ENCODE data around the gene MKLN1. TPM values are rescaled to one million over a fixed set of nuclear protein-coding genes. Genes with fewer than 3 reads are reported as not detected.

Gene MKLN1
- total and polyA plus RNA-seq, 4 donors = 7.1 to 48.4 (median 25.5) TPM

DNA sequence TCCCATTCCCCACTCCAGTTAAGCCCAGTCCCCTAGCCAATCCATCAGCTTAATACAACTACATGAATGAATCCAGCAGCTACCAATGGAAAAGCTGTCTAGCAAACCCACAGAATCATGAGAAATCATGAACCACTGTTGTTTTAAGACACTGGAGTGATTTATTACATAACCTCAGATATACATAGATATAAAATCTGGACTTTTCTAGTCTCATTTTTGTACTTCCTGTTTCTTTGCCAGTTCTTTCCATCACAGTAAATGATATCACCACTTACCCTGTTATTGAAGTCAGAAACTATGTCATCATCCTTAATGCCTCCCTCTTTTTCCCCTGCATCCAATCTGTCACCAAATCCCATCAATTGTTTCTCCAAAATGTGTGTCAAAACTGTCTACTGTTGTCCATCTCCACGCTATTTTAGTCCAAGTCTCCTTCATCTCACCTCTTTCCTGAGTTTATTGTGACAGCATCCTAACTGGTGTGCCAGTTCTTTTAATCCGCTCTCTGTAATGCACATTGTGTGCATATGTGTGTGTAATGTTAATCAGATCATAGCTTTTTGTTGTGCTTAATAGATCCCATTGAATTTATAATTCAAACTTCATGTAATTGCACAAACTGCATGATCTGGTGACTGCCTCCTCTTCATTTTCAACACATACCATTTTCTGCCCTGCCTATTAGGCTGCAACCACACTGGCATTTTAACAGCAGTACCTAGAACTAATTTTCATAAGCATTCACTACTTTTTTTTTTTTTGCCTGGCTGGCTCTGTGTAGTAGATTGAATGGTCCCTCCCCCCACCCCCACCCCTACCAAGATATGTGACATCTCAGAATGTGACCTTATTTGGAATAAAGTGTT lies 56.0 kb downstream of the MKLN1 start (continued):
- no peak for TF ChIP-seq NR2F2 (IDR thresholded peaks at IDR 0.05)
- TF ChIP-seq REST (IDR thresholded peaks at IDR 0.05) = no peak
- TF ChIP-seq, protein P1, sequence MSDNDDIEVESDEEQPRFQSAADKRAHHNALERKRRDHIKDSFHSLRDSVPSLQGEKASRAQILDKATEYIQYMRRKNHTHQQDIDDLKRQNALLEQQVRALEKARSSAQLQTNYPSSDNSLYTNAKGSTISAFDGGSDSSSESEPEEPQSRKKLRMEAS (IDR thresholded peaks at IDR 0.05) = no peak

DNA sequence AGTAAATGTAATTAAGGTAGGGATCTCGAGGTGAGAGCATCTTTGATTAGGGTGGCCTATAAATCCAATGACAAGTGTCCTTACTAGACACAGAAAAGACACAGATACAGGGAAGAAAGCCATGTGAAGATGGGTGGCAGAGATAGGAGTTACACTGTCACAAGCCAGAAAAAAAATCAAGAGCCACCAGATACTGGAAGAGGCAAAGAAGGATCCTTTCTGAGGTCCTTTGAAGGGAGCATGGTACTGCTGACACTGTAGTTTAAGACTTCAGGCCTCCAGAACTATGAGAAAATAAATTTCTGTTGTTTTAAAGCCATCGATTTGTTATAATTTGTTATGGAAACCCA lies 56.6 kb downstream of the MKLN1 start:
- TF ChIP-seq, protein P2, sequence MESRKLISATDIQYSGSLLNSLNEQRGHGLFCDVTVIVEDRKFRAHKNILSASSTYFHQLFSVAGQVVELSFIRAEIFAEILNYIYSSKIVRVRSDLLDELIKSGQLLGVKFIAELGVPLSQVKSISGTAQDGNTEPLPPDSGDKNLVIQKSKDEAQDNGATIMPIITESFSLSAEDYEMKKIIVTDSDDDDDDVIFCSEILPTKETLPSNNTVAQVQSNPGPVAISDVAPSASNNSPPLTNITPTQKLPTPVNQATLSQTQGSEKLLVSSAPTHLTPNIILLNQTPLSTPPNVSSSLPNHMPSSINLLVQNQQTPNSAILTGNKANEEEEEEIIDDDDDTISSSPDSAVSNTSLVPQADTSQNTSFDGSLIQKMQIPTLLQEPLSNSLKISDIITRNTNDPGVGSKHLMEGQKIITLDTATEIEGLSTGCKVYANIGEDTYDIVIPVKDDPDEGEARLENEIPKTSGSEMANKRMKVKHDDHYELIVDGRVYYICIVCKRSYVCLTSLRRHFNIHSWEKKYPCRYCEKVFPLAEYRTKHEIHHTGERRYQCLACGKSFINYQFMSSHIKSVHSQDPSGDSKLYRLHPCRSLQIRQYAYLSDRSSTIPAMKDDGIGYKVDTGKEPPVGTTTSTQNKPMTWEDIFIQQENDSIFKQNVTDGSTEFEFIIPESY (IDR thresholded peaks at IDR 0.05) = no peak
- no peak for TF ChIP-seq HNF4A (conservative IDR thresholded peaks at IDR 0.05)
- H3K9me3 ChIP-seq (ENCODE audit: control insufficient read depth in 4 of 4, low read length in 3 of 4) = no peaks in the 10 kb centered on the region
- 96% methylated on average over 2 of the region's 2 CpGs for WGBS

GRCh38 chr7:131385039-131385605 lies 57.4 kb downstream of the MKLN1 start:
- DNase-seq (ENCODE audit: low spot score) = no peak
- Histone ChIP-seq H3K9ac (ENCODE audit: low read depth in 1 of 2, low read length in 2 of 2) (no peak overlapping the region), H3K27me3 (ENCODE audit: control insufficient read depth in 4 of 4, insufficient read depth in 4 of 4, low read length in 3 of 4) (no peaks in the 10 kb centered on the region), H3K4me3 (ENCODE audit: low read depth in 1 of 3, low read length in 3 of 3) (no peak overlapping the region), H3K9me3 (ENCODE audit: control insufficient read depth in 4 of 4, low read length in 3 of 4) (no peaks in the 10 kb centered on the region), H3K4me1 (ENCODE audit: control insufficient read depth in 4 of 4, insufficient read depth in 4 of 4, low read length in 3 of 4) (peaks cover 0 to 1% (median 0%) of the 10 kb centered on the region in 4 donors), H3K36me3 (ENCODE audit: control insufficient read depth in 4 of 4, insufficient read depth in 3 of 4, low read depth in 1 of 4, low read length in 3 of 4) (no peaks in the 10 kb centered on the region), H3K27ac (ENCODE audit: low read depth in 1 of 2, low read length in 2 of 2) (no peak overlapping the region)
- 83% methylated on average over 8 of the region's 8 CpGs for WGBS
- TF ChIP-seq FOXA1 (IDR thresholded peaks at IDR 0.05) (no peak), SP1 (IDR thresholded peaks at IDR 0.05) (no peak), FOXA2 (IDR thresholded peaks at IDR 0.05) (no peak), HNF4A (conservative IDR thresholded peaks at IDR 0.05) (no peak), NR2F2 (IDR thresholded peaks at IDR 0.05) (no peak), YY1 (IDR thresholded peaks at IDR 0.05) (no peak)

More for the DNA sequence above, 56.6 kb downstream of the MKLN1 start:
- no peak for DNase-seq (ENCODE audit: low spot score)
- no peaks in the 10 kb centered on the region for H3K36me3 ChIP-seq (ENCODE audit: control insufficient read depth in 4 of 4, insufficient read depth in 3 of 4, low read depth in 1 of 4, low read length in 3 of 4)
- H3K27ac ChIP-seq (ENCODE audit: low read depth in 1 of 2, low read length in 2 of 2) = no peak overlapping the region
- H3K27me3 ChIP-seq (ENCODE audit: control insufficient read depth in 4 of 4, insufficient read depth in 4 of 4, low read length in 3 of 4) = no peaks in the 10 kb centered on the region
- no peak overlapping the region for H3K4me3 ChIP-seq (ENCODE audit: low read depth in 1 of 3, low read length in 3 of 3)
- no peaks in the 10 kb centered on the region for H3K4me1 ChIP-seq (ENCODE audit: control insufficient read depth in 4 of 4, insufficient read depth in 4 of 4, low read length in 3 of 4)
- no peak overlapping the region for H3K9ac ChIP-seq (ENCODE audit: low read depth in 1 of 2, low read length in 2 of 2)
